Left renal cortex interstitium (tissue), 4 donors: ENCODE data around the gene MYBPC2. TPM values are rescaled to one million over a fixed set of nuclear protein-coding genes. Genes with fewer than 3 reads are reported as not detected.
A peak's percentile ranks its signal among the peaks of the same experiment; 100 is the strongest.

Experiments
- DNase-seq, 4 donors: peaks; one replicate each; pipeline ENCODE4 v3.0.0-alpha.2; 2013; ENCODE audit warnings: low read depth in 4 of 4, low spot score in 2 of 4, missing footprints in 1 of 4
- polyA plus RNA-seq, 4 donors: library from polyadenylated mRNA; unstranded; fragments of 120-200 nt; gene quantifications; one replicate each; pipeline ENCODE4 v1.2.1, GENCODE V29; 2013; ENCODE audit not compliant: insufficient read length in 4 of 4

The MYBPC2 gene
- polyA plus RNA-seq, 4 donors: 0.86 to 1.9 (median 1.2) TPM

GRCh38 chr19:50495020-50495531 is 62.4 kb downstream of the MYBPC2 start:
- no peak for DNase-seq

GRCh38 chr19:50496189-50497021 is 63.7 kb downstream of the MYBPC2 start:
- no peak for DNase-seq

- DNase-seq: no peak
These were observed 64.3 kb downstream of the MYBPC2 start for GRCh38 chr19:50497022-50497405.

GRCh38 chr19:50498219-50499056 is 65.7 kb downstream of the MYBPC2 start:
- DNase-seq: no peak

GRCh38 chr19:50500060-50500752 is 67.5 kb downstream of the MYBPC2 start:
- no peak for DNase-seq

- no peak for DNase-seq
These were observed 68.1 kb downstream of the MYBPC2 start for GRCh38 chr19:50500753-50501151.

- no peak for DNase-seq
These were observed 68.5 kb downstream of the MYBPC2 start for GRCh38 chr19:50501186-50501567.

- no peak for DNase-seq
These were observed 69.1 kb downstream of the MYBPC2 start for GRCh38 chr19:50501568-50502475.

- DNase-seq: no peak
These were observed 73.3 kb downstream of the MYBPC2 start for GRCh38 chr19:50505856-50506611.

- no peak for DNase-seq
These were observed 74.0 kb downstream of the MYBPC2 start for GRCh38 chr19:50506700-50507099.

GRCh38 chr19:50507376-50507775 is 74.7 kb downstream of the MYBPC2 start:
- DNase-seq: no peak

- DNase-seq: no peak
These were observed 76.1 kb downstream of the MYBPC2 start for GRCh38 chr19:50508843-50509190.

- no peak for DNase-seq
These were observed 76.7 kb downstream of the MYBPC2 start for GRCh38 chr19:50509366-50509765.

- DNase-seq: no peak
These were observed 77.5 kb downstream of the MYBPC2 start for GRCh38 chr19:50510121-50510670.

- DNase-seq: peak in 2 of 4 donors; percentile 67 to 71
These were observed 78.0 kb downstream of the MYBPC2 start for GRCh38 chr19:50510700-50511068.

- DNase-seq: peak; percentile 92 to 97 (median 96)
These were observed 78.6 kb downstream of the MYBPC2 start, which contains the start of gene JOSD2 for GRCh38 chr19:50511069-50511822. TSS of gene JOSD2 (minus strand) at chr19:50511191. CDS start at chr19:50510431, 760 bp downstream.

- DNase-seq: no peak
These were observed 79.7 kb downstream of the MYBPC2 start for GRCh38 chr19:50512112-50512998.
